Cardiac fibroblast (primary cell): ENCODE results near the gene TRAPPC6A.

Experiments
- DNase-seq, 2 donors: peaks; one replicate each; pipeline versions ENCODE4 v3.0.0 to v3.0.0-alpha.2; 2010; ENCODE audit warnings: low read depth in 2 of 2
- H3K4me3 ChIP-seq, 2 donors: replicated peaks in 1 of 2; 1 replicate in 1 of 2; 2 replicates in 1 of 2; pipeline ENCODE4 v1.5.1; 2011; ENCODE audit warnings: low read depth in 2 of 2, low read length in 2 of 2, mild to moderate bottlenecking in 2 of 2, moderate library complexity in 1 of 2
- TF ChIP-seq, protein P1 (sequence below): IDR thresholded peaks from one replicate; pipeline ENCODE4 v1.5.1; 2011; ENCODE audit warnings: low read depth, mild to moderate bottlenecking, low read length, inconsistent platforms

TRAPPC6A gene

DNA sequence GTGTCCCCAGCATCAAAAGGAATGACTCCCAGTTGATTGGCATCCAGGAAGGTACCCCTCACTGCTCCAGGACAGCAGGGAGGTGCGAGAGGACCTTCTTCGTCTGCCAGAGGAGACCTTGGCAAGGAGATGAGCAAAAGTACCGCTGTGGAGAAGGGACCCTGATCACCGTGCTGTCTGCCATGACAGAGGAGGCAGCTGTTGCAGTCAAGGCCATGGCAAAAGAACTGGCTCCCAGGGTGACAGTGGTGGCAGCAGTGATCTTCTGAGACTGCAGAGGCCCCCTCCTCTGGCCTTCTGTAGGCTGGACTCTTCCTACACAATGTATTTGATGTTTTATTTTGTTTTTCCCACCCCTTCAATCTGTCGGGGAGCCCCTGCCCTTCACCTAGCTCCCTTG lies 49.2 kb downstream of the TRAPPC6A start:
- DNase-seq, result no peak
- H3K4me3 ChIP-seq, result no peak overlapping the region
- TF ChIP-seq, protein P1, sequence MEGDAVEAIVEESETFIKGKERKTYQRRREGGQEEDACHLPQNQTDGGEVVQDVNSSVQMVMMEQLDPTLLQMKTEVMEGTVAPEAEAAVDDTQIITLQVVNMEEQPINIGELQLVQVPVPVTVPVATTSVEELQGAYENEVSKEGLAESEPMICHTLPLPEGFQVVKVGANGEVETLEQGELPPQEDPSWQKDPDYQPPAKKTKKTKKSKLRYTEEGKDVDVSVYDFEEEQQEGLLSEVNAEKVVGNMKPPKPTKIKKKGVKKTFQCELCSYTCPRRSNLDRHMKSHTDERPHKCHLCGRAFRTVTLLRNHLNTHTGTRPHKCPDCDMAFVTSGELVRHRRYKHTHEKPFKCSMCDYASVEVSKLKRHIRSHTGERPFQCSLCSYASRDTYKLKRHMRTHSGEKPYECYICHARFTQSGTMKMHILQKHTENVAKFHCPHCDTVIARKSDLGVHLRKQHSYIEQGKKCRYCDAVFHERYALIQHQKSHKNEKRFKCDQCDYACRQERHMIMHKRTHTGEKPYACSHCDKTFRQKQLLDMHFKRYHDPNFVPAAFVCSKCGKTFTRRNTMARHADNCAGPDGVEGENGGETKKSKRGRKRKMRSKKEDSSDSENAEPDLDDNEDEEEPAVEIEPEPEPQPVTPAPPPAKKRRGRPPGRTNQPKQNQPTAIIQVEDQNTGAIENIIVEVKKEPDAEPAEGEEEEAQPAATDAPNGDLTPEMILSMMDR, result no peak

DNA sequence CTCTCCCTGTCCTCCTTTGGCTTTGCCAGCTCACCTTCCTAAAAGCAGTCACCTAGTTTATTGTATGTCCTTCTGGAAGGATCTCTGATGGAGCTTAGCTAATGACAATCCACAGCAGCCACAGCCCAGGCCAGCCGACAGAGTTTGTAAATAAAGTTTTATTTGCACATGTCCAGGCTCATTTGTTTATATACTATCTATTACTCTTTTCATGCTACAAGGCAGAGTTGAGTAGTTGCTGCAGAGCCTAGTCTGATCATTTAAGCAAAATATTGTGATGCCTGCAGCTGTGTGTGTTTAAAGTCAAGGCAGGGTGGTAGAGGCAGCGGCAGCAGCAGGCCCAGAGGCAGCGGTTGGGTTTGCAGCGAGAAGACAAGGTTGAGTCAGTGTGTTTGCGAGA lies 49.9 kb downstream of the TRAPPC6A start:
- H3K4me3 ChIP-seq, result no peak overlapping the region
- TF ChIP-seq, protein P1, result no peak
- no peak for DNase-seq

DNA sequence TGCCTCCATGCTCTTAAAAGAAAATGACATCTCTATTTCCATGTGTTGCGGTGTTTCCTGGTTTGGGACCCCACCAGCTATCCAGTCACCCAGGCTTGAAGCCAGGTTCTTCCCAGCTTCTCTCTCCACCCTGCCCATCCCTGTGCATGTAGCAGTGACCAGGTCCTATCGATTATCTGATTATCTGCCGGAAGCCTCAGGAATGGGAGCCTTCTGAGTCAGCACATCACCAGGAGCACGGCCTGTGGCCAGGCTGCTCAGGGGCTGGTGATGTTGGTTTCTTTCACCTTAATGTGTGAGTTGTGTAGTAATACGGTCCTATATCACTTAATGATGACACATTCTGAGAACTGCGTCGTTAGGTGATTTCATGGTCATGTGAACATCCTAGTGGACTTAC lies 51.4 kb downstream of the TRAPPC6A start:
- TF ChIP-seq, protein P1, result no peak
- no peak overlapping the region for H3K4me3 ChIP-seq
- DNase-seq, result no peak

DNA sequence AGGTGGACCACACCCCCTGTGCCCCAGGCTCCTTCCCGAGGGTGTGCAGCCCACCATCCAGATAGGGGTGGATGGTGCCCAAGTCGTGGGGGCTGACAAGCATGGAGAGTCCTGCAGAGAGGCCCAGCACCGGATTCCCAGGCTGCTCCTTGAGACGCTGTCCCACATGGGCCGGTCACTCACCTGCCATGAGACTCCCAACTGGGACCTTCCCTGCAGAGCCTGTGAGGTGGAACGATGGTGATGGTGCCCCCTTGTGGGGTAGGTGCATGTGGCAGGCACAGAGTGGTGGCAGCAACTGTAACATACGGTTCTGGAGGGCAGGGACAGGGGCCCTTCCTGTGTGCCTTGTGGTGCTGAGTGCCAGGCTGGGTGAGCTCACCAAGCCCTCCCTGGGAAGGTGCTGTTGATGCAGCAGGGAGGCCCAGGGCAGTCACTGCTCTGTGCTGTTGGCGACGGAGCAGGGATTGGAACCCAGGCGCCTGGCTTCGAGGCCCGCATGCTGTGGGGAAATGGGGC lies 52.0 kb downstream of the TRAPPC6A start:
- no peak overlapping the region for H3K4me3 ChIP-seq
- TF ChIP-seq, protein P1, result peak; percentile 75
- peak; percentile 58 to 59 for DNase-seq

DNA sequence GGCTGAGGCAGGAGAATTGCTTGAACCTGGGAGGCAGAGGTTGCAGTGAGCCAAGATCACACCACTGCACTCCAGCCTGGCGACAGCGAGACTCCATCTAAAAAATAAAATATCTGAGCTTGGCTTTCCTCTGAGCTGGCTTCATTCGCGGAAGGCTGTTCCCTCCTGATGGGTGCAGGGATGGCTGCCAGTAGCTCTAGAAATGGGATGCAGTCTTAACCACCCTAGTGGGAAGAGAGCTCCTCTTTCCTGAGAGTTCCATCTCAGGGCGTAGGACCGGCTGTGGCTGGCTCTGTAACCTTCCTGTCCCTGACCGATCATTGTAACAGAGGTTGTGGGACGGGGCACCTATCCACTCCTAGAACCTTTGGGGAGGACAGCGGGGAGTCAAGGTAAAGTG lies 52.7 kb downstream of the TRAPPC6A start:
- TF ChIP-seq, protein P1, result no peak
- no peak overlapping the region for H3K4me3 ChIP-seq
- no peak for DNase-seq

DNA sequence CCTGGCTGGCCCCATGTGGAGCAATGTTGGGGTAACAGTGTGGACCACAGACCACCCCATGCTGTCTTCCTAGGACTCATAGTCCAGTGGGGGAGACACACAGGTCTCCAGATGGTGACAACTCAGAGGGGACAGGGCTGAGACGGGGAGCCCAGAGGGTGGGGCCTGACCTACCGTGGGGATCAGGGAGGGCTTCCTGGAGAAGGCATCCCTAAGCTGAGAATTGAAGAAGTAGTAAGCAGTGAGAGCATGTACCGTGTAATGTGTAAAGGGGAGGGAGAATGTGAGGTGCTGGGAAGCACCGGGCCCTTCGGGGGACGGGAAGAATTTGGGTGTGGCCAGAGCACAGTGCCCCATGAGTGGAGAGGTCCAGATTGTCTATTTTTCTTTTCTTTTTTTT lies 54.0 kb downstream of the TRAPPC6A start:
- TF ChIP-seq, protein P1, result no peak
- DNase-seq, result no peak
- no peak overlapping the region for H3K4me3 ChIP-seq

DNA sequence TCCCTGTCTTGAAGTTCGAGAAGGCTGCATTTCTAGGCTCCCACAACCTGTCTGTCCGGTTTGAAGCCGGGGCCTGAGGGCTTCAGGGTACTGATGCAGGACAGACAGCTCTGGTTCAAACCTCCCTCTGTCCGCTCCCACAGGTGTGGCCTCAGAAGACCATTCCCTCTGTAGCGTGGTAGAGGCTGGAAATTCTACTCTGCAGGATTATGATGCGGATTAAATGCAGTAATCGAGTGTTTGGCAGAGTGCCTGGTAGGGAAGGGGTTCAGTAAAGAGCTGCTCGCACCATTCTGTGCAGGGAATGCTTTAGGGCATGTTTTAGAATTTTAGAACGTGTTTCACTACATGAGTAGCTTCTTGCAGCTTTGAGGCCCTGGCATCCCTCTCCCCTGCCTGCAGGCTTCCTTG lies 54.6 kb downstream of the TRAPPC6A start:
- H3K4me3 ChIP-seq, result no peak overlapping the region
- DNase-seq, result no peak
- TF ChIP-seq, protein P1, result no peak
